C4-2B (cell line): ENCODE data around the gene TECTA.

Experiments used
- ZFX ChIP-seq: fragments of 450-650 bp; IDR thresholded peaks from 2 replicates; pipeline ENCODE4 v1.6.1; 2017
- TF ChIP-seq, protein P1 (sequence below): fragments of 450-650 bp; conservative IDR thresholded peaks from 2 replicates; pipeline ENCODE4 v1.5.1; 2017; ENCODE audit warnings: mild to moderate bottlenecking

DNA sequence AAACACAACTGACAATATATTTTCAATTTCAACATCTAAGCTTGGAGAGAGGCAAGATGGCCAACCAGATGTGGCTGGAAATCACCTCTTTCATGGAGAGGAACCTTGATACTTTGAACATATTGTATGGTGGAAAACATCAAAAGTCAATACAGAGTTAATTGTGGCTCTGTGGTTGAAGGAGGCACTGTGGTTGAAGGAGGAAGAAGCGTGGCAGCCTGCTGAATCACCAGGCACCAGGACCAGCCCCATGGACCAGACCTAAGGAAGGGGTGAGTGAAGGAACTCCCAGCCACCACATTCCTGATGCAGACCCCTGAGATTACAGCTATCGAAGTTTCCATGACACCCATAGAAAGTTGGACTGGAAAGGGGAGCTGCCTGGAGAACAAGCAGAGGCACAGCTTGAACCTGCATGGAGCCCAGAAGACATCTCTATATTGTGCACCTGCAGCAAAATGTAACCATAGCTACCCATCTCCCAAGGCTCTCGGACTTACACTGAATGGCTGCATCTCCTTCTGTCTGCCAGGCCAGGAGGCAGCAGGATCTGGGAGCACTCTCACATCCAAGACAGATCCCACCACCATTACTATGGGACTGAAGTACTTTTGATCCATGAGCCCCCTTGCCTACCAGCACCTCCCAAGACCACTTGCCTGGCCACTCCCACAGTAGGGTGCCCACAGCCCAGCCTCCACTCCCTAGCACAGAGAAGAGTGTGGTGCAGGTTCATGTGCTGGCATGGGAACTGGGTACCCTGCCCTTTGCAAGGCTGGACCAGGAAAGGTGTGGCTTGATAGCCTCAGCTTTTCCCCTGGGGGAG lies 111.7 kb downstream of the TECTA start:
- TF ChIP-seq, protein P1, sequence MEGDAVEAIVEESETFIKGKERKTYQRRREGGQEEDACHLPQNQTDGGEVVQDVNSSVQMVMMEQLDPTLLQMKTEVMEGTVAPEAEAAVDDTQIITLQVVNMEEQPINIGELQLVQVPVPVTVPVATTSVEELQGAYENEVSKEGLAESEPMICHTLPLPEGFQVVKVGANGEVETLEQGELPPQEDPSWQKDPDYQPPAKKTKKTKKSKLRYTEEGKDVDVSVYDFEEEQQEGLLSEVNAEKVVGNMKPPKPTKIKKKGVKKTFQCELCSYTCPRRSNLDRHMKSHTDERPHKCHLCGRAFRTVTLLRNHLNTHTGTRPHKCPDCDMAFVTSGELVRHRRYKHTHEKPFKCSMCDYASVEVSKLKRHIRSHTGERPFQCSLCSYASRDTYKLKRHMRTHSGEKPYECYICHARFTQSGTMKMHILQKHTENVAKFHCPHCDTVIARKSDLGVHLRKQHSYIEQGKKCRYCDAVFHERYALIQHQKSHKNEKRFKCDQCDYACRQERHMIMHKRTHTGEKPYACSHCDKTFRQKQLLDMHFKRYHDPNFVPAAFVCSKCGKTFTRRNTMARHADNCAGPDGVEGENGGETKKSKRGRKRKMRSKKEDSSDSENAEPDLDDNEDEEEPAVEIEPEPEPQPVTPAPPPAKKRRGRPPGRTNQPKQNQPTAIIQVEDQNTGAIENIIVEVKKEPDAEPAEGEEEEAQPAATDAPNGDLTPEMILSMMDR = no peak
- TF ChIP-seq ZFX = no peak
